WERI-Rb-1 (cell line): ENCODE results near the gene IL15RA.

Experiments
- DNase-seq: peaks from one replicate; pipeline ENCODE4 v3.0.0-alpha.2; 2020
- H3K27ac ChIP-seq: fragments of 250-450 bp; sonication (Bioruptor Pico); 2 replicates; pipeline ENCODE4 v1.5.1; 2020; ENCODE audit warnings: mild to moderate bottlenecking, moderate library complexity
- H3K27me3 ChIP-seq: fragments of 250-450 bp; sonication (Bioruptor Pico); 2 replicates; pipeline ENCODE4 v1.5.1; 2021; ENCODE audit warnings: mild to moderate bottlenecking, low read depth, moderate library complexity; ENCODE audit not compliant: insufficient read depth, severe bottlenecking
- H3K36me3 ChIP-seq: fragments of 250-450 bp; sonication (Bioruptor Pico); 2 replicates; pipeline ENCODE4 v1.5.1; 2020; ENCODE audit warnings: mild to moderate bottlenecking, moderate library complexity
- H3K4me3 ChIP-seq: 2 replicates; pipeline ENCODE4 v1.5.1; 2011; ENCODE audit warnings: low read depth, mild to moderate bottlenecking, control low read depth, low read length
- H3K9me3 ChIP-seq: fragments of 250-450 bp; sonication (Bioruptor Pico); 2 replicates; pipeline ENCODE4 v1.5.1; 2021; ENCODE audit warnings: mild to moderate bottlenecking, moderate library complexity; ENCODE audit not compliant: severe bottlenecking
- CTCF ChIP-seq: IDR thresholded peaks from 2 replicates; pipeline ENCODE4 v1.5.1; 2011; ENCODE audit warnings: low read depth, mild to moderate bottlenecking, control low read depth, inconsistent platforms, low read length

The IL15RA gene

GRCh38 chr10:5930272-5930671, 47.1 kb downstream of the IL15RA start:
- no peak overlapping the region for H3K4me3 ChIP-seq
- H3K27me3 ChIP-seq: no peaks in the 10 kb centered on the region
- TF ChIP-seq CTCF: no peak
- no peaks in the 10 kb centered on the region; the same call in 1 of the 2 replicates for H3K36me3 ChIP-seq
- DNase-seq: no peak
- H3K9me3 ChIP-seq: no peaks in the 10 kb centered on the region
- H3K27ac ChIP-seq: no peak overlapping the region

- Histone ChIP-seq H3K27me3 (no peaks in the 10 kb centered on the region), H3K4me3 (no peak overlapping the region), H3K27ac (no peak overlapping the region), H3K36me3 (no peaks in the 10 kb centered on the region; the same call in 1 of the 2 replicates), H3K9me3 (no peaks in the 10 kb centered on the region)
- no peak for TF ChIP-seq CTCF
- DNase-seq: no peak
These were observed 47.9 kb downstream of the IL15RA start for GRCh38 chr10:5929442-5929841.

- no peak overlapping the region for H3K27ac ChIP-seq
- no peaks in the 10 kb centered on the region for H3K27me3 ChIP-seq
- no peaks in the 10 kb centered on the region for H3K9me3 ChIP-seq
- no peak for DNase-seq
- no peak overlapping the region for H3K4me3 ChIP-seq
- H3K36me3 ChIP-seq: no peaks in the 10 kb centered on the region; the same call in 1 of the 2 replicates
- no peak for TF ChIP-seq CTCF
These were observed 50.0 kb downstream of the IL15RA start for GRCh38 chr10:5927306-5927705.

GRCh38 chr10:5924889-5925288, 52.5 kb downstream of the IL15RA start:
- no peak overlapping the region for H3K27ac ChIP-seq
- no peaks in the 10 kb centered on the region for H3K9me3 ChIP-seq
- DNase-seq: no peak
- TF ChIP-seq CTCF: no peak
- no peaks in the 10 kb centered on the region; the same call in 1 of the 2 replicates for H3K36me3 ChIP-seq
- no peaks in the 10 kb centered on the region for H3K27me3 ChIP-seq
- H3K4me3 ChIP-seq: no peak overlapping the region

- H3K4me3 ChIP-seq: no peak overlapping the region
- no peak overlapping the region for H3K27ac ChIP-seq
- H3K27me3 ChIP-seq: no peaks in the 10 kb centered on the region
- DNase-seq: no peak
- TF ChIP-seq CTCF: no peak
- H3K36me3 ChIP-seq: no peaks in the 10 kb centered on the region; the same call in 1 of the 2 replicates
- no peaks in the 10 kb centered on the region for H3K9me3 ChIP-seq
These were observed 55.6 kb downstream of the IL15RA start for GRCh38 chr10:5921746-5922145.

- TF ChIP-seq CTCF: no peak
- H3K36me3 ChIP-seq: peaks cover 2% of the 10 kb centered on the region; the same call in 1 of the 2 replicates
These were observed 57.8 kb downstream of the IL15RA start for GRCh38 chr10:5919568-5919967.

More at GRCh38 chr10:5919568-5919967, 57.8 kb downstream of the IL15RA start:
- no peaks in the 10 kb centered on the region for H3K9me3 ChIP-seq
- DNase-seq: no peak
- no peak overlapping the region for H3K4me3 ChIP-seq
- no peaks in the 10 kb centered on the region for H3K27me3 ChIP-seq
- no peak overlapping the region for H3K27ac ChIP-seq
